IMR-90 (cell line): ENCODE results near the gene ZNF831. TPM values are rescaled to one million over a fixed set of nuclear protein-coding genes. Genes with fewer than 3 reads are reported as not detected.

Experiments
- ATAC-seq: fragments of 200-7000 bp; cut with Tn5 transposase; 2 replicates; pipeline ENCODE4 v1.9.1; 2020; ENCODE audit warnings: low read depth, mild to moderate bottlenecking, moderate library complexity
- BruUV-seq: library from RNA; stranded (reverse); fragments of 400-500 nt; replicated peaks from 2 replicates; lab custom pipeline; 2021; lab: Mats Ljungman, UMichigan
- CTCF ChIA-PET: fragments of 300-600 bp; formaldehyde crosslinking; extraction: SDS; loops from one replicate; lab custom pipeline; 2021; ENCODE audit warnings: antibody characterized with exemption; lab: Yijun Ruan, JAX
- POLR2A ChIA-PET: fragments of 300-600 bp; sonication (Branson Sonifier 250); formaldehyde crosslinking; loops from one replicate; lab custom pipeline; 2022; ENCODE audit warnings: antibody characterized with exemption; ENCODE audit not compliant: unreplicated experiment; lab: Charles Lee
- DNase-seq: peaks from one replicate; pipeline ENCODE4 v3.0.0; 2013
- H2AFZ ChIP-seq: replicated peaks from 2 replicates; pipeline ENCODE3; 2013; ENCODE audit warnings: low read length, mild to moderate bottlenecking; ENCODE audit not compliant: poor library complexity
- H2AK5ac ChIP-seq: 2 replicates; pipeline ENCODE4 v1.6.1; 2013; ENCODE audit warnings: low read depth, low read length, inconsistent platforms
- H2AK9ac ChIP-seq: replicated peaks from 2 replicates; pipeline ENCODE3; 2013; ENCODE audit warnings: mild to moderate bottlenecking, low read depth, low read length, moderate library complexity; ENCODE audit not compliant: poor library complexity
- H2BK120ac ChIP-seq: 2 replicates; pipeline ENCODE4 v1.6.1; 2013; ENCODE audit warnings: low read depth, low read length, inconsistent platforms
- H2BK15ac ChIP-seq: 3 replicates; pipeline ENCODE4 v1.6.1; 2013; ENCODE audit warnings: low read depth, low read length, inconsistent platforms
- H2BK20ac ChIP-seq: 2 replicates; pipeline ENCODE4 v1.6.1; 2013; ENCODE audit warnings: low read depth, mild to moderate bottlenecking, inconsistent platforms, low read length, moderate library complexity
- H2BK5ac ChIP-seq: 2 replicates; pipeline ENCODE4 v1.6.1; 2013; ENCODE audit warnings: mild to moderate bottlenecking, low read depth, low read length, inconsistent platforms; ENCODE audit not compliant: poor library complexity, severe bottlenecking
- H3K14ac ChIP-seq: replicated peaks from 2 replicates; pipeline ENCODE4 v1.6.1; 2013; ENCODE audit warnings: low read depth, low read length, inconsistent platforms
- H3K18ac ChIP-seq: 2 replicates; pipeline ENCODE4 v1.6.1; 2013; ENCODE audit warnings: low read depth, low read length, control low read depth
- H3K23ac ChIP-seq: 2 replicates; pipeline ENCODE4 v1.6.1; 2013; ENCODE audit warnings: low read depth, low read length, inconsistent platforms
- H3K27ac ChIP-seq: 2 replicates; pipeline ENCODE4 v1.5.1; 2013; ENCODE audit warnings: mild to moderate bottlenecking, control low read depth, low read length; ENCODE audit not compliant: insufficient read depth
- H3K27me3 ChIP-seq: 2 replicates; pipeline ENCODE4 v1.6.1; 2013; ENCODE audit warnings: low read length; ENCODE audit not compliant: control insufficient read depth, insufficient read depth
- H3K36me3 ChIP-seq: 2 replicates; pipeline ENCODE4 v1.6.1; 2013; ENCODE audit warnings: low read length, mixed read lengths; ENCODE audit not compliant: control insufficient read depth, insufficient read depth
- H3K4ac ChIP-seq: 2 replicates; pipeline ENCODE4 v1.6.1; 2013; ENCODE audit warnings: low read depth, low read length, inconsistent platforms
- H3K4me1 ChIP-seq: 2 replicates; pipeline ENCODE4 v1.6.1; 2013; ENCODE audit warnings: low read length, mixed read lengths; ENCODE audit not compliant: control insufficient read depth, insufficient read depth
- H3K4me2 ChIP-seq: 2 replicates; pipeline ENCODE4 v1.6.1; 2013; ENCODE audit warnings: low read depth, mild to moderate bottlenecking, control low read depth, low read length, moderate library complexity
- H3K4me3 ChIP-seq: 2 replicates; pipeline ENCODE4 v1.5.1; 2013; ENCODE audit warnings: low read depth, mild to moderate bottlenecking, control low read depth, low read length, moderate library complexity; ENCODE audit not compliant: insufficient read depth
- H3K56ac ChIP-seq: 2 replicates; pipeline ENCODE4 v1.6.1; 2013; ENCODE audit warnings: low read length, inconsistent platforms; ENCODE audit not compliant: insufficient read depth; ENCODE audit errors: extremely low read depth
- H3K79me1 ChIP-seq, 2 experiments: 2 replicates each; pipeline ENCODE4 v1.6.1; 2013; ENCODE audit warnings: low read length in 2 of 2, inconsistent platforms in 1 of 2, low read depth in 1 of 2
- H3K9ac ChIP-seq: 2 replicates; pipeline ENCODE4 v1.6.1; 2013; ENCODE audit warnings: low read depth, low read length, control low read depth
- H3K9me1 ChIP-seq: 2 replicates; pipeline ENCODE4 v1.6.1; 2013; ENCODE audit warnings: low read length, inconsistent platforms; ENCODE audit not compliant: insufficient read depth
- H3K9me3 ChIP-seq: 2 replicates; pipeline ENCODE4 v1.6.1; 2013; ENCODE audit warnings: low read length; ENCODE audit not compliant: control insufficient read depth, insufficient read depth
- H4K20me1 ChIP-seq: 2 replicates; pipeline ENCODE4 v1.6.1; 2013; ENCODE audit warnings: low read length, inconsistent platforms; ENCODE audit not compliant: insufficient read depth
- H4K5ac ChIP-seq: 2 replicates; pipeline ENCODE4 v1.6.1; 2013; ENCODE audit warnings: mild to moderate bottlenecking, low read depth, low read length, control low read depth
- H4K8ac ChIP-seq, 2 experiments: 2 replicates each; pipeline ENCODE4 v1.6.1; 2013; ENCODE audit warnings: low read depth in 2 of 2, low read length in 2 of 2, control low read depth in 1 of 2, inconsistent platforms in 1 of 2
- H4K91ac ChIP-seq: 2 replicates; pipeline ENCODE4 v1.6.1; 2013; ENCODE audit warnings: low read depth, low read length, inconsistent platforms; ENCODE audit not compliant: insufficient read depth
- BHLHE40 ChIP-seq: fragments of 150-350 bp; IDR thresholded peaks from 2 replicates; pipeline ENCODE4 v1.6.1; 2016; ENCODE audit warnings: mild to moderate bottlenecking, low read depth, low read length
- CEBPB ChIP-seq: IDR thresholded peaks from 2 replicates; pipeline ENCODE4 v1.6.1; 2012; ENCODE audit warnings: low read depth, low read length, improper control_type of control experiment
- CHD1 ChIP-seq: IDR thresholded peaks from 2 replicates; pipeline ENCODE4 v1.6.1; 2012; ENCODE audit warnings: low read depth, low read length, improper control_type of control experiment
- CTCF ChIP-seq: conservative IDR thresholded peaks from 2 replicates; pipeline ENCODE4 v1.5.1; 2012; ENCODE audit warnings: mild to moderate bottlenecking, low read depth, low read length, improper control_type of control experiment
- ELK1 ChIP-seq: fragments of 150-350 bp; IDR thresholded peaks from 2 replicates; pipeline ENCODE4 v1.6.1; 2016; ENCODE audit warnings: low read depth, mild to moderate bottlenecking, low read length, moderate library complexity, borderline replicate concordance
- FOS ChIP-seq: fragments of 150-350 bp; IDR thresholded peaks from 2 replicates; pipeline ENCODE4 v1.6.1; 2016; ENCODE audit warnings: low read depth, low read length
- MAFK ChIP-seq: IDR thresholded peaks from 2 replicates; pipeline ENCODE4 v1.6.1; 2012; ENCODE audit warnings: low read depth, low read length, improper control_type of control experiment
- MAZ ChIP-seq: IDR thresholded peaks from 2 replicates; pipeline ENCODE4 v1.6.1; 2012; ENCODE audit warnings: low read depth, mild to moderate bottlenecking, low read length, improper control_type of control experiment, moderate library complexity, borderline replicate concordance
- MXI1 ChIP-seq: IDR thresholded peaks from 2 replicates; pipeline ENCODE4 v1.6.1; 2012; ENCODE audit warnings: low read depth, mild to moderate bottlenecking, low read length, moderate library complexity, borderline replicate concordance
- NFE2L2 ChIP-seq: fragments of 150-350 bp; IDR thresholded peaks from 2 replicates; pipeline ENCODE4 v1.6.1; 2016; ENCODE audit warnings: low read depth, mild to moderate bottlenecking, low read length
- POLR2A ChIP-seq: IDR thresholded peaks from 2 replicates; pipeline ENCODE4 v1.6.1; 2012; ENCODE audit warnings: mild to moderate bottlenecking, low read depth, low read length
- RAD21 ChIP-seq: IDR thresholded peaks from 2 replicates; pipeline ENCODE4 v1.6.1; 2012; ENCODE audit warnings: low read length, improper control_type of control experiment
- RCOR1 ChIP-seq: IDR thresholded peaks from 2 replicates; pipeline ENCODE4 v1.6.1; 2012; ENCODE audit warnings: mild to moderate bottlenecking, low read length, improper control_type of control experiment; ENCODE audit not compliant: insufficient replicate concordance
- RFX5 ChIP-seq: IDR thresholded peaks from 2 replicates; pipeline ENCODE4 v1.8.0; 2012; ENCODE audit warnings: low read depth, mild to moderate bottlenecking, low read length, moderate library complexity
- SMC3 ChIP-seq: fragments of 150-350 bp; IDR thresholded peaks from 2 replicates; pipeline ENCODE4 v1.6.1; 2016; ENCODE audit warnings: low read depth, mild to moderate bottlenecking, antibody characterized with exemption, low read length, moderate library complexity
- USF2 ChIP-seq: fragments of 150-350 bp; IDR thresholded peaks from 2 replicates; pipeline ENCODE4 v1.6.1; 2017; ENCODE audit warnings: mild to moderate bottlenecking, antibody characterized with exemption, low read length, low read depth
- WGBS, 2 experiments: methylation state at CpG; one replicate each; pipeline versions ENCODE4 v1.1.5 to v1.1.7; 2013; ENCODE audit warnings: missing lambda C conversion rate in 2 of 2; ENCODE audit not compliant: insufficient read length in 1 of 2; ENCODE audit errors: extremely low coverage in 2 of 2; 5-methylcytosine and 5-hydroxymethylcytosine counted together
- dilution Hi-C: fragments of 300-500 bp; cut with HindIII; formaldehyde crosslinking; loops from one replicate; pipeline ENCODE4 v1.14.3; 2018; ENCODE audit warnings: low sequenced_read_pairs; ENCODE audit not compliant: unreplicated experiment
- in situ Hi-C: fragments of 300-500 bp; cut with MboI; formaldehyde crosslinking; loops from 3 replicates; pipeline ENCODE4 v1.14.3; 2019; ENCODE audit warnings: low sequenced_read_pairs, inconsistent platforms, mixed read lengths
- intact Hi-C: fragments of 100-400 bp; cut with micrococcal nuclease; formaldehyde crosslinking; loops from 2 replicates; pipeline ENCODE4 v1.10.0; 2022
- polyA plus RNA-seq, 3 experiments: library from polyadenylated mRNA; depleted of rRNA; stranded (reverse); fragments of >200 nt; gene quantifications; 2 replicates each; pipeline ENCODE4 v1.2.3, GENCODE V29; 2012; ENCODE audit warnings: low replicate concordance in 1 of 3
- total RNA-seq: library from RNA; depleted of rRNA; stranded (reverse); fragments of >200 nt; gene quantifications from 2 replicates; pipeline ENCODE4 v1.2.3, GENCODE V29; 2012

The ZNF831 gene
- total and polyA plus RNA-seq, 2 of the 4 experiments (the other 2 are of a cell fraction): not detected

- no peak overlapping the region for H3K14ac ChIP-seq
- no peaks in the 10 kb centered on the region for H3K36me3 ChIP-seq
- dilution Hi-C loops: no loop called here
- H3K4me2 ChIP-seq: no peak overlapping the region
- H3K9ac ChIP-seq: no peak overlapping the region
- no peak overlapping the region for H3K56ac ChIP-seq
- in situ Hi-C loops: no loop called here
- no peaks in the 10 kb centered on the region for H3K4me1 ChIP-seq
- no peak for ATAC-seq
- no peak overlapping the region for H2AK5ac ChIP-seq
- no peaks in the 10 kb centered on the region for H4K20me1 ChIP-seq
- no peak overlapping the region for H4K8ac ChIP-seq
- no peak overlapping the region for H2BK120ac ChIP-seq
- no peak for DNase-seq
- 29% methylated on average over 4 of the region's 5 CpGs; no CpG with 5 or more reads in 1 of the 2 experiments for WGBS, 2 experiments
- ChIA-PET CTCF (interaction anchor here (1.0 kb wide), 1 partner anchor 11 kb away, joined by 3 read pairs; no protein-coding TSS in a partner anchor), POLR2A (interaction anchor here (0.6 kb wide), 1 partner anchor 1047 kb away, joined by 4 read pairs; no protein-coding TSS in a partner anchor)
- H3K4me3 ChIP-seq: no peak overlapping the region
- no peaks in the 10 kb centered on the region for H3K79me1 ChIP-seq
- no TSS peak for BruUV-seq
- no peak overlapping the region for H2BK5ac ChIP-seq
- H3K9me3 ChIP-seq: no peaks in the 10 kb centered on the region
- H4K91ac ChIP-seq: no peak overlapping the region
- H3K27me3 ChIP-seq: no peaks in the 10 kb centered on the region
- no peak overlapping the region for H2AK9ac ChIP-seq
- no peak overlapping the region for H2BK20ac ChIP-seq
- no peaks in the 10 kb centered on the region for H3K9me1 ChIP-seq
- H2AFZ ChIP-seq: no peak overlapping the region
- no peak overlapping the region for H3K27ac ChIP-seq
- intact Hi-C loops: no loop called here
- TF ChIP-seq NFE2L2 (no peak), CHD1 (no peak), CTCF (no peak), RAD21 (no peak), MAFK (no peak), MXI1 (no peak), ELK1 (no peak), BHLHE40 (no peak), CEBPB (no peak), SMC3 (no peak), FOS (no peak), RFX5 (no peak), POLR2A (no peak), USF2 (no peak), MAZ (no peak), RCOR1 (no peak)
- no peak overlapping the region for H3K4ac ChIP-seq
- no peak overlapping the region for H3K23ac ChIP-seq
- no peak overlapping the region for H3K18ac ChIP-seq
- H2BK15ac ChIP-seq: no peak overlapping the region
- no peak overlapping the region for H4K5ac ChIP-seq
These were observed 26.8 kb downstream of the ZNF831 start for GRCh38 chr20:59190466-59190865.
